Stimulated activated CD8-positive, alpha-beta memory T cell treated with anti-CD3 and anti-CD28 coated beads, Interleukin-7, amount 100 ng/mL, for 48 hours (primary cell): ENCODE results near the gene MACO1.
"Not testable (repeated sequence)": the region's sequence is repeated elsewhere in the genome, so short reads cannot be mapped to it uniquely, and the experiment has no call there.

Source experiments
- DNase-seq, 2 donors: peaks; one replicate each; pipeline ENCODE4 v3.0.0-alpha.2; 2020; ENCODE audit warnings: low read depth in 1 of 2; ENCODE audit errors: extremely low read depth in 1 of 2

The MACO1 gene

DNA sequence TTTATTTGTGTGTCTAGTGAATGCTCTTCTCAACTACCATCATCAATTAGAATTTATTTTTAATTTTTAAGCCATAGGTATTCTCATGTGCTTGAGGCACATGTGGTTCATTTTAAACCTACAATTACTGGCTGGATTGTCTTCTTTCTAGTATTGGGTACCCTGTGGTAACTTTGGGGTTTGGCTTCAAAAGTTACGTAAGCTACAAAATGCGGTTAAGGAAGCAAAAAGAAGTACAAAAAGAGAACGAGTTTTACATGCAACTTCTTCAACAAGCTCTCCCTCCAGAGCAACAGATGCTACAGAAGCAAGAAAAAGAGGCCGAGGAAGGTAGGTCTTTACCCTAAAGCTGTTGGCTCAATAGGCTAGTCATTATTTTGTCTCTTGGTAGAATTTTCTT is 25.8 kb downstream of the MACO1 start:
- DNase-seq, result no peak

DNA sequence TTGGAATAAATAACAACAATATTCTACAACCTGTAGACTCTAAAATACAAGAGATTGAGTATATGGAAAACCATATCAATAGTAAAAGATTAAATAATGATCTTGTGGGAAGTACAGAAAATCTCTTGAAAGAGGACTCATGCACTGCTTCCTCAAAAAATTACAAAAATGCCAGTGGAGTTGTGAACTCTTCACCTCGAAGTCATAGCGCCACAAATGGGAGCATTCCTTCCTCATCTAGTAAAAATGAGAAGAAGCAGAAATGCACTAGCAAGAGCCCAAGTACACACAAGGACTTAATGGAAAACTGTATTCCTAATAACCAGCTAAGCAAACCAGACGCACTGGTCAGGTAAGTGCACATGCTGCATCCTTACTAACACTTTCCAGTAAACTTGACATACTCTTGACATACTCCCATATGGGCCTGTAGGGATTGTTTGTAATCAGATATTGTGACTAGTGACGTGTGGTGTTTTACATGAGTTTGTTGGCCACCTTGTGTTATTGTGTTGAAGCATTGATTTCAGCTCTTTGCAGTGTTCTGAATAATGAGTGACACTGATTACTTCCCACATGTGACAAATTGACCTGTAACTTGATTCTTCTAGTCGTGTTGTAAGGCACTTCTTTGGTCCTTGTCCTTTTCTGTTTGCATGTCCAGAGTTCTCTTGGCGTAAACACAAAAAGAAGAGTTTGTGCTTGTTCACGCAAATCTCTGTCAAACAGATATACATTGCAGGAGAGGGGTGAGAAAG is 28.0 kb downstream of the MACO1 start:
- no peak for DNase-seq

DNA sequence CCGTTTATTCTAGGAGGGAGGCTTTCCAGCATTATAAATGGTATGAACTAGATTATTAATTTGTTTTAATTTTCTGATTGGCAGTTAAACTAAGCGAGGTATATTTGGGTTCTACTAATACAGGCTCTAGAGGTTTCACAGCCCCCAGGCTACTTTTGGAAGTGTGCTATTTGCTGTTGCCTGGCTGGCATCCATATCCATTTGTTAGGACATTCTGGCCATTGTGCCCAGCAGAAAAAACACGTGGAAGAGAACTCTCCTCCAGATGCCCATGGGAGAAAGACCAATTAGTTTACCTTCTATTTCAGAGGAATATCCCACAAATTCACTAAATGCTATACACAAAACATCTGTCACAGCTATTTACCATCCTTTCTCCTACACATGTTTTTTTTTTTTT is 29.3 kb downstream of the MACO1 start:
- no peak for DNase-seq

- DNase-seq, result not testable (repeated sequence)
These were observed 30.1 kb downstream of the MACO1 start for GRCh38 chr1:25460816-25461215.

DNA sequence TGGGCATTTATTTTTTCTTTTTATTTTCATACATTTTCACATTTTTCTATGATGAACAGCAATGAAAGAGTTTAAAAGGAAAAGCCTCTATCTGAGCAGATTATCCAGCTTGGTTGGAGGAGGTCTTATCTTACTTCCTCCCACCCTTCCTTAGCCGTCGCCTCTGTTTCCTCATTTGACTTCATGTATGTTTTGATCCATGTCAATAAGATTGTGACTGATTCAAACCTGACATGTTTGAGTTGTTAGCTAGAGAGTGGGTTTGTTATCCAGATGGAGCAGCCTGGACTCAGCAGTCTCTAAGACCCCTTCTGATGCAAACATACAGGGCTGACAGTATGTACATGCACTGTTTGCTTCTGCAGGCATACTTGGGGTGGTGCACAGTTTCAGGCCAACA is 31.2 kb downstream of the MACO1 start:
- DNase-seq, result no peak

DNA sequence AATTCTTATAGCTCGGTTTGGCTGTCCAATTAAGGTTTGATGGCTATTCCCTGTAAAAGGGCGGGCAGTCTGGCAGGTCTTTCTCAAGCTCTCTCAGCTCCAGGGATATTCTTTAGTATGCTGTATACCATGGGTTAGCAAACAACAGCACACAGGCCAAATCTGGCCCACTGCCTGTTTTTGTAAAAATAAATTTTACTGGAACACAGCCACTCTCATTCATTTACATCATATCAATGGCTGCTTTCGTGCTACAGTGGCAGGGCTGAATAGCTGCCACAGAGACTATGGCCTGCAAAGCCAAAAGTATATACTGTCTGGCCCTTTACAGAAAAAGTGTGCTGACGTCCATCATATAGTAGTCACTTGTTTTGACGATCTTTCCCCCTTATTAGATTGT is 32.0 kb downstream of the MACO1 start:
- no peak for DNase-seq

DNA sequence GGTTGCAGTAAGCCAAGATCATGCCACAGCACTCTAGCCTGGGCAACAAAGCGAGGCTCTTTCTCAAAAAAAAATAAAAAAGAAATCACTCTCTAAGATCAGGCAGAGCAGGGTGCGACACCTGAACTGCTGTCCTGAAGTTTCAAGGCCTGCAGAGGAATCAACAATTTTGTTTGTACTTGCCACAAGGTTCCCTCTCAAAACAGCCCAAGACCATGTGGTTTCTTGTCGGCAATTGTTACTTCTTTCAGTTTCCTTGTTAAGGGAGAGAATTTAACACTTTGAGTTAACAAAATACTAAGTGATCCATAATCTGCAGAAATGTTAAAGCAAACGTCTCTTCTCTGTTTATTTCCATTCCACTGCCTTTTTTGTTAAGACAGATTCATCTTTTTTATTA is 36.5 kb downstream of the MACO1 start:
- no peak for DNase-seq

DNA sequence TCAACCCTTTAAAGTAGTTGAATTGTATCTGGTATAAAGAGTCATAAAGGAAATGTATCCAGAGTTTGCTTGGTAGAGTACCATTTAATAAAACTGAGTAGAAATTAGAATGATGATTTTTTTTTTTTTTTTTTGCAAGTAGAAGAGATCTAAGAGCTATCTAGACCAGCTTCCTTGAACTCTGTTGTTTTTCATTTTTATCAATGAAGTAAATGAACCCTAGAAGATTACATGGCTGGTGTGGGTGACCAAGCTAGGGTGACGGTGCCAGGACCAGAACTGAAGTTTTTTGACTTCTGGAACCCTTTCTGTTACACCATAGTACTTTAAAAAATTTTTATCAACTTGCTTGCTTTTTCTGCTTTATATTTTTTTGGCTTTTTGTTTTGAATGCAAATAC is 36.9 kb downstream of the MACO1 start:
- DNase-seq, result no peak

DNA sequence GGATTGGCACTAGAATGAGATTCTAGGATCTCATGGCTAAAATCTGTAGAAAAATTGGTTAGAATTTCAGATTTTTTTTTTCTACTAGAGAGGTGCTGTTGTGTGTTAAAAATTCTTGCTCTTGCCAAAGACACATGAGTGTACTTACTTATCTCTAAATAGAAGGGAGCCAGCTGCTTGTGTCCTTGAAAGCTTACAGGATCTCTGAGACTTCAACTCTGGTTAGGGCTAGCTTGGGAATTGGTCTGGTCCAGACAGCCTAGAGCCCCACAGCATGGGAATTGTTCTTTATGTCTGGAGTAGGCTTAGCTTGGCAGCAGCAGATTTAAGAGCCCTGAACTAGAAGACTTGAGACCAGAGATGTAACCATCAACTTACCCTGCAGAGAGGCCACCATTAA is 37.3 kb downstream of the MACO1 start:
- no peak for DNase-seq

GRCh38 chr1:25469177-25469576 is 38.5 kb downstream of the MACO1 start:
- DNase-seq, result no peak

GRCh38 chr1:25472471-25472870 is 41.8 kb downstream of the MACO1 start:
- DNase-seq, result no peak

- DNase-seq, result no peak
These were observed 43.0 kb downstream of the MACO1 start for GRCh38 chr1:25473653-25474225.

- no peak for DNase-seq
These were observed 43.8 kb downstream of the MACO1 start for GRCh38 chr1:25474439-25475047.

GRCh38 chr1:25476186-25477097 is 45.7 kb downstream of the MACO1 start:
- no peak for DNase-seq

- DNase-seq, result no peak
These were observed 46.8 kb downstream of the MACO1 start for GRCh38 chr1:25477448-25478034.

- DNase-seq, result no peak
These were observed 47.9 kb downstream of the MACO1 start for GRCh38 chr1:25478633-25479032.

GRCh38 chr1:25481625-25482024 is 50.9 kb downstream of the MACO1 start:
- DNase-seq, result no peak

- no peak for DNase-seq
These were observed 51.5 kb downstream of the MACO1 start for GRCh38 chr1:25482211-25482610.

- DNase-seq, result no peak
These were observed 53.4 kb downstream of the MACO1 start for GRCh38 chr1:25484096-25484495.

GRCh38 chr1:25484533-25484932 is 53.8 kb downstream of the MACO1 start:
- DNase-seq, result no peak
